ENCODE results near the gene SASH1.

The SASH1 gene

DNA sequence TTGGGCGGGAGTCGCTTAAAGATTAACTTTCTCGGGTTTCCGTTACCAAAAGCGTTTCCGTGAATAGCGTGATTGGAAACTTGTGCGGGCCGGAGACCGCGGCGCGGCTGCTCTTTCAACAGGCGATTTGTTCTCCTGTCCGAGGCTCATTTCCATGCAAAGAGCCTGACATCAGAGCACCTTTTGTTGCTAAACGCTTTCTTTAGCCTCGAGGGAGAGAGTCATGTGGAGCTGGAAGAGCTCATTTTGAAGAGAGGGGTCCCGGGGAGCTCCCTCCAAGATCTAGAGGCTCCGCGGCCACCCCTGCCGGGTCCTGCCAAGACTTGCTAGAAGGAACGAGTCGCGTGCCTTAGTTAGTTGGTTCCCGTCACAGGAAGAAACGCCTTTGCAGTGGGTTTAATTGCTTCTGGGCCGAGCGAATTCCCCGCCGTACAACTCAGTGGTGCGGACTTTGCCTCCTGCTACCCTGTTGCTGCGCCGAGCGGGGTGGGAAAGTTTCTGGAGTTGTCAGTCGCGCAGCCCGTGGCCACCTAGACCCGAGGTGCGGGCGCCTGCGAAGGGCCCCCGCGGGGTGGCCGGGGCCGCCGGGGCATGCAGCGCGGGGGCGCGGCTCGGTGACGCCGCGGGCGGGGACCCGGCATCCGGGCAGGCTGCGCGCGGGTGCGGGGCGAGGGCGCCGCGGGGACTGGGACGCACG is at the start of gene SASH1:
TSS of gene SASH1 (plus strand) at position 489 of the 697 bp plus-strand sequence. CDS start 230 bp downstream, outside the sequence.
- DNase-seq (ENCODE audit: low read depth in 3 of 3): peak in 1 of 3 experiments; percentile 2

DNA sequence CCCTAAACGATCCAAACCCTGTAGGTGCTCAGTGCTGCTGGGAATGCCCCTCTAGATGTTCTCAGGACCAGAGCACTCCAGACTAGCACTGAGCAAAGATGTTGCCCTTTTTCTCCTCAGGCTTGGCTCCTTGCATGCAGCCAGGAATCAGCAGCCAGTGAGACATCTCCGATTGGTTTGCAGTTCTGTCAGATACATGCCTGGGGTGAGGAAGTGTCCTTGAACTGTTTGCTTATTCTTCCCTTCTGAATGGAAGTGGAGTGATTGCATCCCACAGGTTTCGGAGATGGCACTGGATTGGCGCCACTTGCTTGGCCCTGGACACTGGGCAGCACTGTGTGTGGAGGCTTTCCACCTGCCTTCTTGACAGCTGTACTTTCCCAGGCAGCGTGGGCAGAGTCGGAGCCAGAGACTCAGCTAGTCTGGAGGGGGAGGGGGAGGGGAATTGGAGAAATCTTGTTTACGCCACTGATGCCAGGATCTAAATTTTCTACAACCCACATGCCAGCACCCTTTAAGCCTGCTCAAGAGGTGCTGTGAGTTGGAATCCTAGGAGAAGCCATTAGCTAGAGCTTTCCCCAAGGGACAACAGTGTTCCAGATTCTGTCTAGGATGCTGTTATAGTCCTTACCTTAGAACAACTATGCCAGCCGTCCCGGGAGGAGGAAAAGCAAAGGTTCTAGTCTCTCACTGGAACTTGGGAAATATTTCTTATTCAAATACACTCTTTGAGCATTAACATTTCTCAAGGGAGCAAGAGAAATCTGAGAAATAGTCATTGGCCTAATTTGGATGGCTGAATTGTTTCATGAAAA is 49.2 kb upstream of the SASH1 start:
- DNase-seq (ENCODE audit: low read depth in 3 of 3): no peak

- DNase-seq (ENCODE audit: low read depth in 3 of 3): no peak
Measured at GRCh38 chr6:148294059-148294458, 48.6 kb upstream of the SASH1 start.

GRCh38 chr6:148295261-148295887 is 47.3 kb upstream of the SASH1 start:
- DNase-seq (ENCODE audit: low read depth in 3 of 3): no peak

DNA sequence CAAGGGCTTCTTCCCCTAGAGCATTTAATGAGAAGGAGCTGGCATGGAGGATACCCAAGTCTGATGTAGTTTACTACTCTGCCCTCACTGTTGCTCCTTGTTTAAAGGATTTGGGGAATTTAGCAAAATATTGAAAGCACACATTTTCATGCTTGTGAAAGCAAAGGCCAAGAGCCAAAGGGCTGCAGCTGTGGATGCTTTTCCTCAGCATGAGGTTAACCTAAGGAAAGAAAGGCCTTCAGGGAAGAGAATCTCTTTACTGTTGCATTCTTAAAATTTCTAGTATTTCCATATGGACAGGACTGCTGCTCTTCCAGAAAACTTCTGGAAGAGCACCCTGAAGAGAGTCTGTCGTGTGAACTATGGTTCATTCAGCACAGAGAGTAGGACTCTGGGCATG is 45.9 kb upstream of the SASH1 start:
- no peak for DNase-seq (ENCODE audit: low read depth in 3 of 3)

DNA sequence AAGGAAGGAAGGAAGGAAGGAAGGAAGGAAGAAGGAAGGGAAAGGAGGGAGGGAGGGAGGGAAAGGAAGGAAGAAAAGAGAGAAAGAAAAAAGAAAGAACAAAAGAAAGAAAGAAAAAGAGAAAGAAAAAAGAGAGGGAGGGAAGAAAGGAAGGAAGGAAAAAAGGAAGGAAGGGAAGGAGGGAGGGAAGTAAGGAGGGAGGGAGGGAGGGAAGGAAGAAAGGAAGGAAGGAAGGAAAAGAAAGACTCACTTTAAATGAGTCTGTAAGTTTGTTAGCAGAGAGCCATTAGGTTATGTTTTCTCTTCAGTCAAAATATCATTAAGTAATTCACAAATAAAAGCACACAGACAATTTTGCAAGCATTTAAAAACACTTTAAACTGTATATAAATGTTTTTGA is 44.0 kb upstream of the SASH1 start:
- DNase-seq (ENCODE audit: low read depth in 3 of 3): no peak

GRCh38 chr6:148303616-148304015 is 39.0 kb upstream of the SASH1 start:
- no peak for DNase-seq (ENCODE audit: low read depth in 3 of 3)

GRCh38 chr6:148304976-148305375 is 37.7 kb upstream of the SASH1 start:
- DNase-seq (ENCODE audit: low read depth in 3 of 3): no peak

GRCh38 chr6:148306286-148306685 is 36.4 kb upstream of the SASH1 start:
- DNase-seq (ENCODE audit: low read depth in 3 of 3): no peak

- no peak for DNase-seq (ENCODE audit: low read depth in 3 of 3)
Measured at GRCh38 chr6:148307405-148307804, 35.2 kb upstream of the SASH1 start.

GRCh38 chr6:148309301-148309700 is 33.3 kb upstream of the SASH1 start:
- DNase-seq (ENCODE audit: low read depth in 3 of 3): no peak

DNA sequence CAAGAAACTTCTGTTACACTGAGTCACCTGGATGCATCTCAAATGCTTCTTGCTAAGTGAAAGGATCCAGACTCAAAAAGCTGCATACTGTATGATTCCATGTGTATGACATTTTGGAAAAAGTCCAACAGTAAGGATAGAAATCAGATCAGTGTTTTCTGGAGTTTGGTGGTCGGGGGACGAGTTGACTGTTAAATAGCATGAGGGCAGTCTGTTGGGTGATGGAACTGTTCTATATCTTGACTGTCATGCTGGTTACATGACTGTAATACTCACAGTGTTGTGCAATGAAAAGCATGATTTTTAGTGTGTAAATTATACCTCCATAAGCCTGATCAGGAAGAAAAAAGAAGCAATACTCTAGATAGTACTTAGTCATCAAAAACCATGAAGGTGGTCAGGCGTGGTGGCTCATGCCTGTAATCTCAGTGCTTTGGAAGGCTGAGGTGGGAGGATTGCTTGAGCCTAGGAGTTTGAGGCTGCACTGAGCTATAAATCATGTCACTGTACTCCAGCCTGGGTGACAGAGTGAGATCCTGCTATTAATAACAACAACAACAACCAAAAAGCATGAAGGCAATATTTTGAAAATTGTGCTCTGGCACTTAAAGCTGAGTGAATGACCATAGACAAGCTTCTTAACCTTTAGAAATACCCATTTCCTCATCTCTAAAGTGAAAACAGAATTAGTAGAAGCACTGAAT is 30.5 kb upstream of the SASH1 start:
- no peak for DNase-seq (ENCODE audit: low read depth in 3 of 3)

- DNase-seq (ENCODE audit: low read depth in 3 of 3): no peak
Measured at GRCh38 chr6:148313488-148313887, 29.1 kb upstream of the SASH1 start.

- DNase-seq (ENCODE audit: low read depth in 3 of 3): no peak
Measured at GRCh38 chr6:148316308-148316707, 26.3 kb upstream of the SASH1 start.

GRCh38 chr6:148317051-148317450 is 25.6 kb upstream of the SASH1 start:
- no peak for DNase-seq (ENCODE audit: low read depth in 3 of 3)

GRCh38 chr6:148317739-148318138 is 24.9 kb upstream of the SASH1 start:
- no peak for DNase-seq (ENCODE audit: low read depth in 3 of 3)

- no peak for DNase-seq (ENCODE audit: low read depth in 3 of 3)
Measured at GRCh38 chr6:148322704-148323103, 19.9 kb upstream of the SASH1 start.

GRCh38 chr6:148323344-148323743 is 19.3 kb upstream of the SASH1 start:
- DNase-seq (ENCODE audit: low read depth in 3 of 3): no peak

- DNase-seq (ENCODE audit: low read depth in 3 of 3): no peak
Measured at GRCh38 chr6:148324297-148324985, 18.2 kb upstream of the SASH1 start.

DNA sequence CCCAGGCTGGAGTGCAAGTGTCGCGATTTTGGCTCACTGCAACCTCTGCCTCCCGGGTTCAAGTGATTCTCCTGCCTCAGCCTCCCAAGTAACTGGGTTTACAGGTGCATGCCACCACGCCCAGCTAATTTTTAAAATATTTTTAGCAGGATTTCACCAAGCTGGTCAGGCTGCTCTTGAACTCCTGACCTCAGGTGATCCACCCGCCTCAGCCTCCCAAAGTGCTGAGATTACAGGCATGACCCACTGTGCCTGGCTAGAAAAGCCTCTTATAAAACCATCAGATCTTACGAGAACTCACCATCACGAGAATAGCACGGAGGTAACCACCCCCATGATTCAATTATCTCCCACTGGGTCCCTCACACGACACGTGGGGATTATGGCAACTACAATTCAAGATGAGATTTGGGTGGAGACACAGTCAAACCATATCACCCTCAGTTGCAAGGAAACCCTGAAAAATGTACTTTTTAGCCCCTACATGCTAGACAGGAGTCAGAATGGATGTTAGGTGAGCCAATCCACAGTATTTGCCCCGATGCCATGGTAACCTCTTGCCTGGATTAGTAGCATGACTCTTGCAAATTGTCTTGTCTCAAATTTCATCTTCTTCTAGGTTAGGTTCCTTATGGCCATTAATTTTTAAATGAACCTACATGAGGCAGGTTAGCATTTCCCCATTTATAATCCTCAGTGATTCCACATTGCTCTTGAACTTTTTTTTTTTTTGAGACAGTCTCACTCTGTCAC is 17.1 kb upstream of the SASH1 start:
- no peak for DNase-seq (ENCODE audit: low read depth in 3 of 3)
